KOPT-K1 (cell line): Measurements from ENCODE around the gene BCKDHB.
"Not testable (repeated sequence)": the region's sequence is repeated elsewhere in the genome, so short reads cannot be mapped to it uniquely, and the experiment has no call there.

Source experiments
- H3K27ac ChIP-seq: fragments of 200-600 bp; sonication (generic); 2 replicates; pipeline ENCODE4 v1.5.1; 2016; ENCODE audit warnings: antibody characterized with exemption, mild to moderate bottlenecking, low read depth, low read length; ENCODE audit not compliant: poor library complexity, severe bottlenecking
- H3K36me3 ChIP-seq: fragments of 200-600 bp; sonication (generic); 2 replicates; pipeline ENCODE4 v1.5.1; 2017; ENCODE audit warnings: antibody characterized with exemption, mild to moderate bottlenecking, low read length, moderate library complexity; ENCODE audit not compliant: insufficient read depth
- H3K9me3 ChIP-seq: fragments of 200-600 bp; sonication (generic); 2 replicates; pipeline ENCODE4 v1.5.1; 2017; ENCODE audit warnings: antibody characterized with exemption, low read length, mild to moderate bottlenecking; ENCODE audit not compliant: insufficient read depth, poor library complexity, severe bottlenecking

BCKDHB gene

DNA sequence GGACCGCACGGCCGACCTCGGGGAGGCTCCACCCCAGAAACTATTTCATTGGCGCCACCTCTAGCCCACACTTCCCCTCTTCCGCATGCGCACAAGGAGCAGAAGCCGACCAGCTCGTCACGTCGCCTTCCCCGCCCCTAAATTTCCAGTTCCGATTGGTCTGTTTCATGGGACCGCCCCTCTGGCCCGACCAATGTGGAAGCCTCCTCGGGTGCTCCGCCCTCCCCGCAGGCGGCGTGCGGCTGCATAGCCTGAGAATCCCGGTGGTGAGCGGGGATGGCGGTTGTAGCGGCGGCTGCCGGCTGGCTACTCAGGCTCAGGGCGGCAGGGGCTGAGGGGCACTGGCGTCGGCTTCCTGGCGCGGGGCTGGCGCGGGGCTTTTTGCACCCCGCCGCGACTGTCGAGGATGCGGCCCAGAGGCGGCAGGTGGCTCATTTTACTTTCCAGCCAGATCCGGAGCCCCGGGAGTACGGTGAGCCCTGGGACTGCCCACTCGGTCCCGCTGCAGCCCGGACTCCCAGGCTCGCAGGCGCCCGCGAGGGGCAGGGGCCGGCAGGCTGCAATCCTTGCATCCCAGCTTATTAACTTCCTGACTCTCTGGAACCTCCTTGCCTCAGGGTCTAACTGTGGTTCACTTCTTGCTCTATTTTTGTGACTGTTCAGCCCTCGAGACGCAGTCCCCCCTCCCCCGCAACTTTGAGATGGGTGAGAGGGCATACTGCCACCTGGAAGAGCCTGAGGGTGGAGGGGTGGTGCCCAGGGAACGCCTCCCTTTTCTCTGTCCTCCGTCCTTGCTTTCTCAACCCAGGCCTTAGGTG is at the start of gene BCKDHB:
BCKDHB (plus strand) TSS at position 254 of the 818 bp plus-strand sequence; CDS start at position 277, 23 bp downstream.
- no peaks in the 10 kb centered on the region for H3K9me3 ChIP-seq
- H3K27ac ChIP-seq: peak within 1 kb of the TSS; percentile 61
- no peaks in the 10 kb centered on the region for H3K36me3 ChIP-seq

GRCh38 chr6:80060774-80061173 is 45.7 kb upstream of the BCKDHB start:
- Histone ChIP-seq H3K27ac (no peak overlapping the region), H3K36me3 (no peaks in the 10 kb centered on the region), H3K9me3 (no peaks in the 10 kb centered on the region)

- not testable (repeated sequence) for H3K27ac ChIP-seq, H3K36me3 ChIP-seq, H3K9me3 ChIP-seq
Observed at GRCh38 chr6:80068146-80068545, 38.3 kb upstream of the BCKDHB start.

- not testable (repeated sequence) for H3K9me3 ChIP-seq, H3K36me3 ChIP-seq, H3K27ac ChIP-seq
Observed at GRCh38 chr6:80070431-80070830, 36.0 kb upstream of the BCKDHB start.

GRCh38 chr6:80077067-80077466 is 29.4 kb upstream of the BCKDHB start:
- Histone ChIP-seq H3K27ac (no peak overlapping the region), H3K9me3 (no peaks in the 10 kb centered on the region), H3K36me3 (no peaks in the 10 kb centered on the region)

- H3K27ac ChIP-seq: no peak overlapping the region
- no peaks in the 10 kb centered on the region for H3K9me3 ChIP-seq
Observed at GRCh38 chr6:80088637-80089036, 17.8 kb upstream of the BCKDHB start.

DNA sequence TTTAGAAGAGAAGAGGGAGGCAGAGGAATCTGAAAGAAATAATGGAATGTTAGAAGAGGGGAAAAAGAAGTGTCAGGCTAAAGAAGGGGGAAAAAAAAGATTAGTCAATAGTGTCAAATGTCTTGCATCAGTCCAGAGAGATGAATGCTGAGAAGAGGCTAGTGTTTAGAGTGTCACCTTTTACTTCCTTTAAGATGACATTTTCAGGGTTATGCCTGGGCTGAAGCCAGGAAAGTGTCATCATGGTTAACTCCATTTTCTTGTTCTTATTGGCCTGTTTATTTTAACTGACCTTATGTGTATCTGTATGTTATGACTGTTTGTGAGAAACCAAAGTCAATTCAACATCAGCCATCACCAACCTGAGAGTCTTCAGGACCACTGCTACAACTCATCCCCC is 15.0 kb upstream of the BCKDHB start:
- H3K27ac ChIP-seq: no peak overlapping the region
- H3K9me3 ChIP-seq: no peaks in the 10 kb centered on the region
- no peaks in the 10 kb centered on the region for H3K36me3 ChIP-seq

More at GRCh38 chr6:80088637-80089036, 17.8 kb upstream of the BCKDHB start:
- no peaks in the 10 kb centered on the region for H3K36me3 ChIP-seq

DNA sequence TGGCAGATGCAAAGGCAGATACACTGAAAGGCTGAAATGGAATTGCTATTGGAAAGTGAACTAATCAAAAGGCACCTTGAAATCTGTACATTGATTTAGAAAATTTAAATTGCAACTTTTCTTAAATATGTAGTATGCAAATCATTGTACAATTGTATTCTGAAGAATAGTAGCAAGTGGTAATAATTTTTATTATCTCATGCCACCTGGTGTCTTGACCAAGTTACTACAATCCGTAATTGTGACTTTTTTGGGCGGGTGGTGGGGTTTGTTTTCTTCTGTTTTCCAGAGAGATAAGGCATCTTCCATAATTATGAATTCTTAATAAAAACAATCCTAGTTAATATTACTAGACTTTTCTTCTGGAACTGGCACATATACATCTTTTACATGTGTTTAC is 12.5 kb upstream of the BCKDHB start:
- Histone ChIP-seq H3K27ac (no peak overlapping the region), H3K9me3 (no peaks in the 10 kb centered on the region), H3K36me3 (no peaks in the 10 kb centered on the region)

- H3K9me3 ChIP-seq: no peaks in the 10 kb centered on the region
- H3K27ac ChIP-seq: no peak overlapping the region
- H3K36me3 ChIP-seq: no peaks in the 10 kb centered on the region
Observed at GRCh38 chr6:80095600-80095999, 10.9 kb upstream of the BCKDHB start.

DNA sequence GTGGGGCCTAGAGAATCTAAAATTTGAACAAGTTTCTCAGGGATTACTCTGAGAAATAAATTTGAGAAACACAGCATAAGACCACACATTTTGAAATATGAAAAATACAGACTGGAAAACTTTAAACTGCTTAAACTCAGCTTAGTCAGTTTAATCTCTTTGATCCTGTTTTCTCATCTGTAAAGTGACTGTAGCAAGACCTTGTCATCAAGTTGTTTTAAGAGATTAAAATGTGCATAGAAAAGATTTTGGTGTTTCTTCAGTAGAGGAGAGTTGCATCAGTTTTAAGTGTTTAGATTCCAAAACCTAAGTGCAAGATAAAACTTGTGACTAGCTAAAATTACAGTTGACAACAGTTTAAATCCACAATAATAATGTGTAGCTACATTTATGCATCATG is 8.1 kb upstream of the BCKDHB start:
- Histone ChIP-seq H3K27ac (no peak overlapping the region), H3K36me3 (no peaks in the 10 kb centered on the region), H3K9me3 (no peaks in the 10 kb centered on the region)

- Histone ChIP-seq H3K36me3 (no peaks in the 10 kb centered on the region), H3K9me3 (no peaks in the 10 kb centered on the region)
Observed at GRCh38 chr6:80104520-80104919, 2.0 kb upstream of the BCKDHB start.

DNA sequence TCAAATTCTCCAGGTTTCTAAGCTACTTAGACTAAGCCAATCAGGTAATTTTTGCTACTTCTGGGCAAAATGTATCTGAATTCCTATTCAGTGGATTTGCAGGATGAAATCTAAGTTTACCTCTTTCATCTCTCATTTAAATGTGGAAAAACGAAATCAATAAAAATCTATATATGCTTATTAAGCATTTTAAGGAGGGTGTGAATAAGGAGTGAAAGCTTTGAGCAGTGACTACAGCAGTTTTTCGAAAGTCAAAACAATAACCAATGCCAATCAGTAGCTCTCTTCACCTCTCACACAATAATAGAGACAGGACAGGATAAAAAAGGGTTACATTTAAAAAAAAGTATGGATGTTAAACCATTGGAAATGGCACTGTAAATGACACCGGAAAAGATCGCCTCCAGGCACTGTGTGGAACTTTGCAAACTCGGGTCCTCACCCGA is 476 bp upstream of the BCKDHB start:
- Histone ChIP-seq H3K9me3 (no peaks in the 10 kb centered on the region), H3K27ac (peak overlapping the region; percentile 50), H3K36me3 (no peaks in the 10 kb centered on the region)

More at GRCh38 chr6:80104520-80104919, 2.0 kb upstream of the BCKDHB start:
- H3K27ac ChIP-seq: no peak overlapping the region

- H3K36me3 ChIP-seq, H3K27ac ChIP-seq: not testable (repeated sequence)
- H3K9me3 ChIP-seq: peaks cover 16% of the 10 kb centered on the region
Observed at GRCh38 chr6:80122576-80122975, 16.1 kb downstream of the BCKDHB start.

- peaks cover 15% of the 10 kb centered on the region; the same call in 1 of the 2 replicates for H3K36me3 ChIP-seq
- no peak overlapping the region for H3K27ac ChIP-seq
- H3K9me3 ChIP-seq: no peaks in the 10 kb centered on the region
Observed at GRCh38 chr6:80126657-80127345, 20.3 kb downstream of the BCKDHB start.

DNA sequence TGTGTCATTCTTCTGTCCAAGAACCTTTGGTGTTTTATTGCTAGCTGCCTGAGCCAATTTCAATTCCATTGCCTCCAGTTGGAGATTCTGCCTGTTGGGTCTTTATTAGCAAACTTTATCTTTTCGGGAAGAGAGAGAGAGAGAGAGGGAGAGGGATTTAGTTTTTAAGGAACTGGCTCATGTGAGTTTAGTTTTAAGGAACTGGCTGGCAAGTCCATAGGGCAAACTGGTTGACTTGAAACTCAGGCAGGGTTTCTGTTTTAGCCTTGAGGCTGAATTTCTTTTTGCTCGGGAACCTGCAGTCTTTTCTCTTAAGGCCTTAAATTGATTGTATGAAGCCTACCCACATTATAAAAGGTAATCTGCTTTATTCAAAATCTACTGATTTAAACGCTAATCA is 23.0 kb downstream of the BCKDHB start:
- H3K36me3 ChIP-seq: peaks cover 15% of the 10 kb centered on the region; the same call in 1 of the 2 replicates
- no peaks in the 10 kb centered on the region for H3K9me3 ChIP-seq
- no peak overlapping the region for H3K27ac ChIP-seq
